Naive thymus-derived CD4-positive, alpha-beta T cell (primary cell): ENCODE results near the gene LKAAEAR1. TPM values are rescaled to one million over a fixed set of nuclear protein-coding genes. Genes with fewer than 3 reads are reported as not detected.

ENCODE experiments used
- ATAC-seq: fragments of 150-1000 bp; cut with Tn5 transposase; 2 replicates; pipeline ENCODE4 v1.10.0; 2021; ENCODE audit warnings: mild to moderate bottlenecking, moderate library complexity
- CTCF ChIA-PET: fragments of 350-600 bp; sonication (Branson Sonifier 250); formaldehyde crosslinking; loops from one replicate; lab custom pipeline; 2021; ENCODE audit warnings: antibody characterized with exemption; lab: Charles Lee
- POLR2A ChIA-PET: fragments of 350-600 bp; sonication (Branson Sonifier 250); formaldehyde crosslinking; loops from one replicate; lab custom pipeline; 2021; ENCODE audit warnings: antibody characterized with exemption, inconsistent platforms; lab: Charles Lee
- DNase-seq, 9 donors: peaks; one replicate each; pipeline versions ENCODE4 v3.0.0 to v3.0.0-alpha.2; 2020 to 2022; ENCODE audit warnings: mixed read lengths in 1 of 9
- H3K27ac ChIP-seq: one replicate; pipeline ENCODE4 v1.7.0; 2013; ENCODE audit warnings: mild to moderate bottlenecking, low read depth, low read length, moderate library complexity
- H3K27me3 ChIP-seq, 2 donors: one replicate each; pipeline ENCODE4 v1.7.0; 2013; ENCODE audit warnings: low read length in 2 of 2, mild to moderate bottlenecking in 2 of 2, moderate library complexity in 2 of 2; ENCODE audit not compliant: control insufficient read depth in 2 of 2, insufficient read depth in 2 of 2
- H3K36me3 ChIP-seq, 3 experiments: 1 replicate in 2 of 3; 2 replicates in 1 of 3; pipeline ENCODE4 v1.7.0; 2013; ENCODE audit warnings: low read length in 3 of 3, mild to moderate bottlenecking in 3 of 3, moderate library complexity in 1 of 3; ENCODE audit not compliant: insufficient read depth in 3 of 3, control insufficient read depth in 2 of 3
- H3K4me1 ChIP-seq, 2 donors: one replicate each; pipeline ENCODE4 v1.7.0; 2013; ENCODE audit warnings: low read length in 2 of 2, mild to moderate bottlenecking in 2 of 2, moderate library complexity in 1 of 2; ENCODE audit not compliant: control insufficient read depth in 2 of 2, insufficient read depth in 2 of 2
- H3K4me3 ChIP-seq: 2 replicates; pipeline ENCODE4 v1.7.0; 2013; ENCODE audit warnings: mild to moderate bottlenecking, low read length
- H3K9me3 ChIP-seq, 3 experiments: 1 replicate in 2 of 3; 2 replicates in 1 of 3; pipeline ENCODE4 v1.7.0; 2013; ENCODE audit warnings: low read length in 3 of 3; ENCODE audit not compliant: control insufficient read depth in 2 of 3
- H3K27ac Mint-ChIP-seq, 9 donors: one replicate each; pipeline ENCODE4 v1.8.0; 2020 to 2022; ENCODE audit warnings: mixed read lengths in 9 of 9, mild to moderate bottlenecking in 8 of 9, moderate library complexity in 5 of 9, inconsistent platforms in 2 of 9
- H3K27me3 Mint-ChIP-seq, 5 donors: one replicate each; pipeline ENCODE4 v1.8.0; 2021 to 2022; ENCODE audit warnings: mixed read lengths in 5 of 5, mild to moderate bottlenecking in 1 of 5
- H3K36me3 Mint-ChIP-seq, 5 donors: one replicate each; pipeline ENCODE4 v1.8.0; 2020 to 2022; ENCODE audit warnings: mixed read lengths in 5 of 5, mild to moderate bottlenecking in 3 of 5, inconsistent platforms in 1 of 5
- H3K4me1 Mint-ChIP-seq, 7 donors: one replicate each; pipeline ENCODE4 v1.8.0; 2020 to 2022; ENCODE audit warnings: mixed read lengths in 7 of 7, mild to moderate bottlenecking in 3 of 7, inconsistent platforms in 1 of 7
- H3K4me3 Mint-ChIP-seq, 10 donors: one replicate each; pipeline ENCODE4 v1.8.0; 2020 to 2022; ENCODE audit warnings: mild to moderate bottlenecking in 10 of 10, mixed read lengths in 10 of 10, moderate library complexity in 6 of 10, inconsistent platforms in 2 of 10
- H3K9me3 Mint-ChIP-seq, 11 donors: one replicate each; pipeline ENCODE4 v1.8.0; 2020 to 2022; ENCODE audit warnings: mixed read lengths in 11 of 11, mild to moderate bottlenecking in 4 of 11, inconsistent platforms in 1 of 11, moderate library complexity in 1 of 11
- intact Hi-C, 2 donors: fragments of 100-400 bp; cut with micrococcal nuclease; formaldehyde crosslinking; loops; one replicate each; pipeline ENCODE4 v1.15.1; 2023
- polyA plus RNA-seq, 2 donors: library from polyadenylated mRNA; unstranded; fragments of 300-500 nt; fragmentation: Illumina TruSeq; gene quantifications; one replicate each; pipeline ENCODE4 v1.2.3, GENCODE V29; 2021
- total RNA-seq, 6 experiments: library from RNA in 5 of 6; stranded (reverse) in 5 of 6; gene quantifications; 1 replicate in 5 of 6; 2 replicates in 1 of 6; pipeline ENCODE4 v1.2.3 and lab custom pipeline; 2021 to 2026

The LKAAEAR1 gene
- total and polyA plus RNA-seq, 7 experiments from 2014 or later = 0.47 to 0.75 (median 0.59) TPM; not detected in 3

DNA sequence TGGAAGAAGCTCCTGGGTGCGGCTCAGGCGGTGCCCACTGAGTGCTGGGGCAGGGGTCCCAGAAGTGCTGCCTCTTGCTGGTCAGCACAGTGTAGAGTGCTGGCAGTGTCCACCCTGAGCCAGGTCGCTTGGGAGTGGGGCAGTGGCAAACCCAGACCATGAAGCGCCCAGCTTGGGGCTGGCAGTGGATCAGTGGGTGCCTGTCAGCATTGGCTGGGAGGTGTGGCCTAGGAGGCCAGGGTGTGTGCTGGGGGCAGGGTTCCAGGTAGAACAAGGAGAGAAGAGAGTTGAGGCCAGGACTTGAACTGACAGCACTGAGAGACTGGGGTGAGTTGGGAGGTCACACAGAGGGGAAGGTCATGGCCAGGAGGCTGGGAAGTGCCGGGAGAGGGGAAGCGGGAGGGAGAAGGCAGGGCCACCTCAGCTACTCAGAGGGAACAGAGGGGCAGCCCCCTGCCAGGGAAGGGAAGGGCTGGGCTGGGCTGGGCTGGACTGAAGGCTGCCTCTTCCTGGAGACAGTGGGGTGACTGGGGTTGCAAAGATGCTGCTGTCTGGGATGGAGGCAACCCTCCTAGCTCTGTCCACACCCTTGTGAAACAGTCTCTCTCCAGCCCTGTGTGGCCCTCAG lies 17.1 kb downstream of the LKAAEAR1 start:
- H3K9me3 ChIP-seq = no peaks in the 10 kb centered on the region
- peaks cover 0 to 4% (median 0%) of the 10 kb centered on the region in 5 donors for H3K36me3 Mint-ChIP-seq
- H3K27me3 Mint-ChIP-seq = no peaks in the 10 kb centered on the region
- ATAC-seq (no peak), DNase-seq (no peak)
- no peaks in the 10 kb centered on the region for H3K27me3 ChIP-seq
- H3K4me3 Mint-ChIP-seq = peak overlapping the region in 3 of 10 donors; percentile 21 to 81 (median 25)
- H3K27ac ChIP-seq = no peak overlapping the region
- no peak overlapping the region for H3K4me3 ChIP-seq
- peaks cover 23 to 50% of the 10 kb centered on the region in 2 donors for H3K4me1 ChIP-seq
- H3K4me1 Mint-ChIP-seq = peaks cover 30 to 54% (median 43%) of the 10 kb centered on the region in 7 donors
- ChIA-PET POLR2A (interaction anchor here (1.4 to 7.1 kb wide), 2 partner anchors 10 to 88 kb away, joined by 3 to 83 read pairs; partner anchors contain the start of genes OPRL1, RGS19 and SAMD10), CTCF (interaction anchor here (0.6 kb wide), 1 partner anchor 359 kb away, joined by 3 read pairs; the partner anchor contains the start of genes ARFRP1 and ZGPAT)
- H3K9me3 Mint-ChIP-seq = no peaks in the 10 kb centered on the region
- H3K27ac Mint-ChIP-seq = peak overlapping the region in 4 of 9 donors; percentile 36 to 95 (median 80)
- intact Hi-C loops = loop anchor here in 1 of 2 donors (10.0 kb wide), 3 partner anchors 172 to 532 kb away; partner anchors contain the start of genes ABHD16B, DNAJC5, PTK6 and TPD52L2
- peaks cover 0 to 4% (median 0%) of the 10 kb centered on the region in 3 experiments for H3K36me3 ChIP-seq

DNA sequence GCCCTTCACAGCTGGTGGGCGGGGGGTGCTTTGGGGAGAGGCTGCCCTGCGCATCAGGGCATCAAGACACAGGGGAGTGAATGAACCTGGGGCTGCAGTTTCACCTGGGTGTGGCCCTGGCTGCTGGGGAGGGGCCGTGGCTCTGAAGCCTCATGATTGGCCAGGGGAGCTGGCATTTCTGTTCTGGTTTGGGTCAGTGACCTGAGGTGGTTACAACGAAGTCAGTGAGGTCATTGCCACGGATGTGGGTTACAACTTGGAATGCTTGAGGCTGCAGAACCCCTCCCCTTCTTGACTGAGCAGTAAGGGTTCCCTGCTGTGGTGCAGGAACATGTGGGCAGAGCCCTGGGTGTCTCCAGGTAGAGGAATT lies 18.2 kb downstream of the LKAAEAR1 start:
- no peaks in the 10 kb centered on the region for H3K9me3 Mint-ChIP-seq
- H3K4me3 Mint-ChIP-seq = peak overlapping the region; percentile 10 to 87 (median 64)
- H3K4me1 ChIP-seq = peaks cover 23 to 50% of the 10 kb centered on the region in 2 donors
- ATAC-seq (peak; percentile 63), DNase-seq (peak in 6 of 9 donors; percentile 43 to 67 (median 52))
- H3K36me3 ChIP-seq = no peaks in the 10 kb centered on the region
- H3K27me3 Mint-ChIP-seq = no peaks in the 10 kb centered on the region
- POLR2A ChIA-PET = interaction anchor here (0.6 to 7.1 kb wide), 5 partner anchors 11 to 111 kb away, joined by 3 to 83 read pairs (median 3); partner anchors contain the start of genes OPRL1, RGS19 and SAMD10
- H3K9me3 ChIP-seq = no peaks in the 10 kb centered on the region
- peaks cover 30 to 53% (median 44%) of the 10 kb centered on the region in 7 donors for H3K4me1 Mint-ChIP-seq
- CTCF ChIA-PET = interaction anchor here (0.7 to 1.0 kb wide), 2 partner anchors 13 to 1095 kb away, joined by 3 to 4 read pairs; partner anchors contain the start of gene RGS19
- intact Hi-C loops = loop anchor here in 1 of 2 donors (1.0 to 10.0 kb wide), 4 partner anchors 11 to 531 kb away; partner anchors contain the start of genes ABHD16B, DNAJC5, PTK6 and TPD52L2
- H3K4me3 ChIP-seq = peak overlapping the region; percentile 24
- no peak overlapping the region for H3K27ac ChIP-seq
- H3K27me3 ChIP-seq = no peaks in the 10 kb centered on the region
- peaks cover 0 to 4% (median 0%) of the 10 kb centered on the region in 5 donors for H3K36me3 Mint-ChIP-seq
- peak overlapping the region; percentile 62 to 95 (median 79) for H3K27ac Mint-ChIP-seq

GRCh38 chr20:64065062-64065973 lies 18.9 kb downstream of the LKAAEAR1 start:
- intact Hi-C loops = loop anchor here in 1 of 2 donors (10.0 kb wide), 3 partner anchors 171 to 531 kb away; partner anchors contain the start of genes ABHD16B, DNAJC5, PTK6 and TPD52L2
- ChIA-PET POLR2A (interaction anchor here (0.7 to 7.1 kb wide), 4 partner anchors 12 to 51 kb away, joined by 3 to 83 read pairs (median 4); partner anchors contain the start of genes OPRL1 and RGS19), CTCF (interaction anchor here (0.7 to 1.3 kb wide), 4 partner anchors 14 to 1094 kb away, joined by 3 to 4 read pairs (median 4); partner anchors contain the start of genes PRPF6, RGS19 and SAMD10)
- H3K27ac Mint-ChIP-seq = peak overlapping the region; percentile 62 to 95 (median 79)
- H3K4me3 Mint-ChIP-seq = peak overlapping the region; percentile 27 to 87 (median 64)
- peaks cover 30 to 53% (median 44%) of the 10 kb centered on the region in 7 donors for H3K4me1 Mint-ChIP-seq
- Histone ChIP-seq H3K9me3 (no peaks in the 10 kb centered on the region), H3K36me3 (no peaks in the 10 kb centered on the region), H3K27ac (peak overlapping the region; percentile 25), H3K4me1 (peaks cover 23 to 50% of the 10 kb centered on the region in 2 donors), H3K27me3 (no peaks in the 10 kb centered on the region), H3K4me3 (no peak overlapping the region)
- no peaks in the 10 kb centered on the region for H3K27me3 Mint-ChIP-seq
- H3K9me3 Mint-ChIP-seq = no peaks in the 10 kb centered on the region
- no peak for ATAC-seq
- no peak for DNase-seq
- peaks cover 0 to 4% (median 0%) of the 10 kb centered on the region in 5 donors for H3K36me3 Mint-ChIP-seq

GRCh38 chr20:64064145-64064698 lies 20.0 kb downstream of the LKAAEAR1 start:
- Histone ChIP-seq H3K36me3 (no peaks in the 10 kb centered on the region), H3K4me1 (peaks cover 23 to 41% of the 10 kb centered on the region in 2 donors), H3K27me3 (no peaks in the 10 kb centered on the region), H3K9me3 (no peaks in the 10 kb centered on the region), H3K4me3 (no peak overlapping the region), H3K27ac (peak overlapping the region; percentile 74)
- ChIA-PET CTCF (interaction anchor here (1.1 to 1.3 kb wide), 2 partner anchors 83 to 85 kb away, joined by 4 read pairs; partner anchors contain the start of genes PRPF6 and SAMD10), POLR2A (interaction anchor here (0.6 to 7.1 kb wide), 5 partner anchors 11 to 857 kb away, joined by 3 to 83 read pairs (median 4); partner anchors contain the start of genes OPRL1 and RGS19)
- no peaks in the 10 kb centered on the region for H3K27me3 Mint-ChIP-seq
- H3K27ac Mint-ChIP-seq = peak overlapping the region; percentile 69 to 95 (median 79)
- H3K36me3 Mint-ChIP-seq = peaks cover 0 to 4% (median 0%) of the 10 kb centered on the region in 5 donors
- no peaks in the 10 kb centered on the region for H3K9me3 Mint-ChIP-seq
- intact Hi-C loops = loop anchor here in 1 of 2 donors (5.0 to 10.0 kb wide), 4 partner anchors 169 to 529 kb away; partner anchors contain the start of genes ABHD16B, ARFRP1, DNAJC5 and PTK6
- H3K4me1 Mint-ChIP-seq = peaks cover 30 to 53% (median 44%) of the 10 kb centered on the region in 7 donors
- no peak for ATAC-seq
- H3K4me3 Mint-ChIP-seq = peak overlapping the region; percentile 83 to 95 (median 88)
- DNase-seq = no peak

GRCh38 chr20:64063389-64064144 lies 20.6 kb downstream of the LKAAEAR1 start:
- peak overlapping the region; percentile 83 to 95 (median 88) for H3K4me3 Mint-ChIP-seq
- intact Hi-C loops = loop anchor here (1.0 to 10.0 kb wide), 13 partner anchors 14 to 847 kb away; partner anchors contain the start of genes ARFRP1 (in 2 of the 2), DNAJC5 (in 2 of the 2), PRPF6 (in 2 of the 2) and UCKL1 (in 2 of the 2)
- peak overlapping the region; percentile 74 for H3K27ac ChIP-seq
- H3K9me3 Mint-ChIP-seq = no peaks in the 10 kb centered on the region
- ATAC-seq (no peak), DNase-seq (peak in 1 of 9 donors; percentile 66)
- peaks cover 30 to 55% (median 41%) of the 10 kb centered on the region in 7 donors for H3K4me1 Mint-ChIP-seq
- no peaks in the 10 kb centered on the region for H3K9me3 ChIP-seq
- H3K4me1 ChIP-seq = peaks cover 23 to 38% of the 10 kb centered on the region in 2 donors
- H3K36me3 ChIP-seq = no peaks in the 10 kb centered on the region
- H3K27me3 ChIP-seq = no peaks in the 10 kb centered on the region
- peaks cover 0 to 5% (median 0%) of the 10 kb centered on the region in 5 donors for H3K36me3 Mint-ChIP-seq
- H3K4me3 ChIP-seq = peak overlapping the region; percentile 56
- no peaks in the 10 kb centered on the region for H3K27me3 Mint-ChIP-seq
- POLR2A ChIA-PET = interaction anchor here (0.6 to 7.1 kb wide), 12 partner anchors 8 to 856 kb away, joined by 3 to 83 read pairs (median 4); partner anchors contain the start of genes ARFRP1, OPRL1, RGS19 and UCKL1
- H3K27ac Mint-ChIP-seq = peak overlapping the region; percentile 69 to 95 (median 79)
- CTCF ChIA-PET = interaction anchor here (1.4 kb wide), 1 partner anchor 25 kb away, joined by 7 read pairs; no protein-coding TSS in a partner anchor
